Natural killer cell (primary cell): ENCODE results near the gene PXN. TPM values are rescaled to one million over a fixed set of nuclear protein-coding genes. Genes with fewer than 3 reads are reported as not detected.

ENCODE experiments used
- ATAC-seq, 3 donors: fragments of 150-1000 bp in 2 of 3; fragments of 200-7000 bp in 1 of 3; cut with Tn5 transposase; 1 replicate in 1 of 3; 2 replicates in 2 of 3; pipeline ENCODE4 v1.10.0; 2021; ENCODE audit warnings: mild to moderate bottlenecking in 2 of 3, moderate library complexity in 2 of 3
- DNase-seq, 2 donors: peaks; one replicate each; pipeline versions ENCODE4 v3.0.0 to v3.0.0-alpha.2; 2013 to 2021; ENCODE audit warnings: mixed read lengths in 1 of 2
- H3K27ac ChIP-seq: one replicate; pipeline ENCODE4 v1.5.1; 2013; ENCODE audit warnings: mild to moderate bottlenecking, low read length
- H3K27me3 ChIP-seq: one replicate; pipeline ENCODE4 v1.6.1; 2013; ENCODE audit warnings: low read length; ENCODE audit not compliant: control insufficient read depth, insufficient read depth
- H3K36me3 ChIP-seq: one replicate; pipeline ENCODE4 v1.6.1; 2013; ENCODE audit warnings: low read length; ENCODE audit not compliant: control insufficient read depth, insufficient read depth
- H3K4me1 ChIP-seq: one replicate; pipeline ENCODE4 v1.6.1; 2013; ENCODE audit warnings: low read length; ENCODE audit not compliant: control insufficient read depth, insufficient read depth
- H3K4me3 ChIP-seq: one replicate; pipeline ENCODE4 v1.5.1; 2013; ENCODE audit warnings: low read length
- H3K9me3 ChIP-seq: one replicate; pipeline ENCODE4 v1.6.1; 2013; ENCODE audit warnings: low read length; ENCODE audit not compliant: control insufficient read depth, insufficient read depth
- H3K27ac Mint-ChIP-seq, 2 donors: one replicate each; pipeline ENCODE4 v1.8.0; 2022; ENCODE audit warnings: mild to moderate bottlenecking in 2 of 2, mixed read lengths in 2 of 2, moderate library complexity in 1 of 2
- H3K27me3 Mint-ChIP-seq, 2 donors: one replicate each; pipeline ENCODE4 v1.8.0; 2022; ENCODE audit warnings: low read depth in 2 of 2, mixed read lengths in 2 of 2
- H3K36me3 Mint-ChIP-seq: one replicate; pipeline ENCODE4 v1.8.0; 2022; ENCODE audit warnings: mixed read lengths
- H3K4me1 Mint-ChIP-seq, 2 donors: one replicate each; pipeline ENCODE4 v1.8.0; 2022; ENCODE audit warnings: mixed read lengths in 2 of 2
- H3K4me3 Mint-ChIP-seq: one replicate; pipeline ENCODE4 v1.8.0; 2022; ENCODE audit warnings: mild to moderate bottlenecking, moderate library complexity, mixed read lengths
- H3K9me3 Mint-ChIP-seq, 2 donors: one replicate each; pipeline ENCODE4 v1.8.0; 2022; ENCODE audit warnings: mixed read lengths in 2 of 2
- CTCF ChIP-seq: fragments of 200-600 bp; IDR thresholded peaks from one replicate; pipeline ENCODE4 v1.8.0; 2022; ENCODE audit warnings: antibody characterized with exemption
- WGBS: methylation state at CpG from one replicate; pipeline ENCODE4 v1.1.7; 2013; ENCODE audit warnings: missing lambda C conversion rate; ENCODE audit not compliant: insufficient coverage; 5-methylcytosine and 5-hydroxymethylcytosine counted together
- intact Hi-C: fragments of 100-400 bp; cut with micrococcal nuclease; formaldehyde crosslinking; loops from one replicate; pipeline ENCODE4 v1.14.2; 2022
- total RNA-seq, 4 donors: library from RNA; stranded (reverse); fragments of 120-200 nt in 1 of 4; gene quantifications; one replicate each; pipeline versions ENCODE4 v1.2.3 to v1.2.4, GENCODE V29; 2013 to 2022

Gene PXN
- 100 to 1,000 TPM; 436 to 504 (median 478) TPM for total RNA-seq
- 65.4 TPM for total RNA-seq (2013)

GRCh38 chr12:120265473-120266179 lies at the start of gene PXN:
Gene PXN (minus strand): TSS chr12:120265730. CDS start chr12:120265629, 101 bp downstream.
- Mint-ChIP-seq H3K27ac (peak within 1 kb of the TSS; percentile 93 to 94), H3K36me3 (peaks cover 8% of the 10 kb centered on the region), H3K4me3 (peak within 1 kb of the TSS; percentile 94), H3K4me1 (peaks cover 48 to 49% of the 10 kb centered on the region in 2 donors), H3K9me3 (no peaks in the 10 kb centered on the region), H3K27me3 (no peaks in the 10 kb centered on the region)
- Histone ChIP-seq H3K4me3 (peak within 1 kb of the TSS; percentile 80), H3K27me3 (no peaks in the 10 kb centered on the region), H3K4me1 (peaks cover 49% of the 10 kb centered on the region), H3K36me3 (no peaks in the 10 kb centered on the region), H3K27ac (peak within 1 kb of the TSS; percentile 75), H3K9me3 (no peaks in the 10 kb centered on the region)
- ATAC-seq (peak; percentile 88 to 99 (median 93)), DNase-seq (peak; percentile 95)
- 2% methylated on average over 81 of the region's 81 CpGs for WGBS
- peak; percentile 65 for TF ChIP-seq CTCF
- intact Hi-C loops = loop anchor here (1.0 kb wide), 1 partner anchor 37 kb away; no protein-coding TSS in a partner anchor

- WGBS = 79% methylated on average over 5 of the region's 5 CpGs
- Mint-ChIP-seq H3K27ac (no peak overlapping the region), H3K27me3 (no peaks in the 10 kb centered on the region), H3K36me3 (no peaks in the 10 kb centered on the region), H3K4me1 (peaks cover 13 to 16% of the 10 kb centered on the region in 2 donors), H3K4me3 (no peak overlapping the region), H3K9me3 (no peaks in the 10 kb centered on the region)
- no peak for DNase-seq
- intact Hi-C loops = no loop called here
- H3K36me3 ChIP-seq = no peaks in the 10 kb centered on the region
- no peaks in the 10 kb centered on the region for H3K27me3 ChIP-seq
- no peaks in the 10 kb centered on the region for H3K9me3 ChIP-seq
- H3K27ac ChIP-seq = no peak overlapping the region
- no peak for ATAC-seq
- TF ChIP-seq CTCF = no peak
- no peak overlapping the region for H3K4me3 ChIP-seq
- H3K4me1 ChIP-seq = peaks cover 12% of the 10 kb centered on the region
Observed at GRCh38 chr12:120314220-120314619, 48.7 kb upstream of the PXN start.

GRCh38 chr12:120301962-120302815 lies 36.7 kb upstream of the PXN start, which contains the start of gene SIRT4:
Gene SIRT4 (plus strand): TSS chr12:120302321. CDS start chr12:120303562, 1,241 bp downstream.
- no peaks in the 10 kb centered on the region for H3K9me3 ChIP-seq
- no peak within 1 kb of the TSS for H3K27ac ChIP-seq
- peak; percentile 99 to 100 (median 99) for ATAC-seq
- H3K4me1 Mint-ChIP-seq = peaks cover 6% of the 10 kb centered on the region in 2 donors
- peak; percentile 86 for TF ChIP-seq CTCF
- peak within 1 kb of the TSS; percentile 87 to 88 for H3K27ac Mint-ChIP-seq
- H3K27me3 Mint-ChIP-seq = no peaks in the 10 kb centered on the region
- peaks cover 6% of the 10 kb centered on the region for H3K4me1 ChIP-seq
- 10% methylated on average over 29 of the region's 31 CpGs for WGBS
- intact Hi-C loops = loop anchor here (1.0 kb wide), 2 partner anchors 9 to 15 kb away; partner anchors contain the start of gene RNU4-1
- no peaks in the 10 kb centered on the region for H3K9me3 Mint-ChIP-seq
- peak; percentile 83 to 97 for DNase-seq
- peak within 1 kb of the TSS; percentile 52 for H3K4me3 ChIP-seq
- no peaks in the 10 kb centered on the region for H3K27me3 ChIP-seq
- peak within 1 kb of the TSS; percentile 98 for H3K4me3 Mint-ChIP-seq
- no peaks in the 10 kb centered on the region for H3K36me3 Mint-ChIP-seq
- H3K36me3 ChIP-seq = no peaks in the 10 kb centered on the region
